ENCODE measurements around the gene MBOAT2.

MBOAT2 gene

DNA sequence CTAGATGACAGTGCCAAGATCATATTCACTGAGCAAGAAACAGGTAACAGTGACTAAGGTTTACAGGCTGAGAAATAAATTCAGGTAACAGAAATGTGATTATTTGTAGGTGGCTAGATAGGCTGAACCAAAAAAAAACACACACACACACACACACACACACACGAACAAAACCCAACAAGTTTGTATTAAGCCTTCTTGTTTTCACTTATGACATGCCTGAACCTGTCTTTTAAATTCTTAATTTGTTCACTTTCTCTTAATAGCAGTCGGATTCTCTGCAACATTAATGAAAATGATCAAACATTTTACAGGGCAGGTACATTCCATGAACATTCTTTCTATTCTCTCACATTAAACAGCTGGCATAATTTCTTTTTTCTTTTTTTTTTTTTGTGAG lies 147.3 kb downstream of the MBOAT2 start:
- POLR2A ChIA-PET: no interaction called here
- no peak for DNase-seq (ENCODE audit: extremely low spot score)
- CTCF ChIA-PET: interaction anchor here (1.1 kb wide), 1 partner anchor 12 kb away, joined by 3 read pairs; no protein-coding TSS in a partner anchor
- TF ChIP-seq, protein P1, sequence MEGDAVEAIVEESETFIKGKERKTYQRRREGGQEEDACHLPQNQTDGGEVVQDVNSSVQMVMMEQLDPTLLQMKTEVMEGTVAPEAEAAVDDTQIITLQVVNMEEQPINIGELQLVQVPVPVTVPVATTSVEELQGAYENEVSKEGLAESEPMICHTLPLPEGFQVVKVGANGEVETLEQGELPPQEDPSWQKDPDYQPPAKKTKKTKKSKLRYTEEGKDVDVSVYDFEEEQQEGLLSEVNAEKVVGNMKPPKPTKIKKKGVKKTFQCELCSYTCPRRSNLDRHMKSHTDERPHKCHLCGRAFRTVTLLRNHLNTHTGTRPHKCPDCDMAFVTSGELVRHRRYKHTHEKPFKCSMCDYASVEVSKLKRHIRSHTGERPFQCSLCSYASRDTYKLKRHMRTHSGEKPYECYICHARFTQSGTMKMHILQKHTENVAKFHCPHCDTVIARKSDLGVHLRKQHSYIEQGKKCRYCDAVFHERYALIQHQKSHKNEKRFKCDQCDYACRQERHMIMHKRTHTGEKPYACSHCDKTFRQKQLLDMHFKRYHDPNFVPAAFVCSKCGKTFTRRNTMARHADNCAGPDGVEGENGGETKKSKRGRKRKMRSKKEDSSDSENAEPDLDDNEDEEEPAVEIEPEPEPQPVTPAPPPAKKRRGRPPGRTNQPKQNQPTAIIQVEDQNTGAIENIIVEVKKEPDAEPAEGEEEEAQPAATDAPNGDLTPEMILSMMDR (IDR thresholded peaks at IDR 0.05; ENCODE audit: control extremely low read depth, extremely low read depth, low read depth, missing control alignments): no peak

DNA sequence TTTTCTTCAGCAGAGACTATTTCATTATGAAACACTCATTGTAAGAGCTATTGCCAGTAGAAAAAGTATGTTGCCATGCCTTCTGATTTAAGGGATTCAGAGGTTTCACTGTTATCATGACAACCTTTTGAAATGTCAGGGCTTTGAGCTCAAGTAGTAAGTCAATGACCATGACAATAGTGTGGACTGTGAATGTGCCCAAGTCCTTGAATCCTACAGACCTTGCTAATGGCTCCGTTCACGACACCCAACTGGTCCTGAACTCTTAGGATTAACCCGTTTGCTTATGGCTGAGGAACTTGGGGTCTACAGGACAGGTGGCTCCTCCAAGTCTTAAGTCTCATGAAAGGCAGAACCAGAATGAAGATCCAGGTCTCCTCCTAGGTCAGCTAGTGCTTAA lies 148.5 kb downstream of the MBOAT2 start:
- no peak for DNase-seq (ENCODE audit: extremely low spot score)
- ChIA-PET CTCF (interaction anchor here (0.7 to 1.4 kb wide), 4 partner anchors 9 to 51 kb away, joined by 3 to 4 read pairs (median 3); no protein-coding TSS in a partner anchor), POLR2A (no interaction called here)
- TF ChIP-seq, protein P1 (IDR thresholded peaks at IDR 0.05; ENCODE audit: control extremely low read depth, extremely low read depth, low read depth, missing control alignments): no peak

DNA sequence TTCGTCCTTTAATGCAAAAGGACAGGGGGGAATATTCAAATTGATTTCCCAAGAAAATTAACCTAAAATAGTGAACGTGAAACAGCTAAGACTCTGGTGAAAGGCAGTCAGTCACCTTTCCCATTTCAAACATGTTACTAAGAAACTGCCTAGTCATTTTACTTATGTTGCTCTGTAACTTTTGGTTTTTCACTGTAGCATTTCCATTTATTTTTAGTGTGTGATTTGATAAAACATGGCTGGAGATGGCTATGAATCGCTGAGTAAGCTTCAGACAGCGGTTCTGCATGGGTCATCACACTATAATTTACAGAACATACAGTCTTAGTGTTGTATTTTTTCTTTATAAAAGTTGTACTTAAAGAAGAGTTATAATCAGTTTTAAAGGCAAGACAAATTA lies 150.1 kb downstream of the MBOAT2 start:
- POLR2A ChIA-PET: no interaction called here
- no peak for DNase-seq (ENCODE audit: extremely low spot score)
- CTCF ChIA-PET: no interaction called here

DNA sequence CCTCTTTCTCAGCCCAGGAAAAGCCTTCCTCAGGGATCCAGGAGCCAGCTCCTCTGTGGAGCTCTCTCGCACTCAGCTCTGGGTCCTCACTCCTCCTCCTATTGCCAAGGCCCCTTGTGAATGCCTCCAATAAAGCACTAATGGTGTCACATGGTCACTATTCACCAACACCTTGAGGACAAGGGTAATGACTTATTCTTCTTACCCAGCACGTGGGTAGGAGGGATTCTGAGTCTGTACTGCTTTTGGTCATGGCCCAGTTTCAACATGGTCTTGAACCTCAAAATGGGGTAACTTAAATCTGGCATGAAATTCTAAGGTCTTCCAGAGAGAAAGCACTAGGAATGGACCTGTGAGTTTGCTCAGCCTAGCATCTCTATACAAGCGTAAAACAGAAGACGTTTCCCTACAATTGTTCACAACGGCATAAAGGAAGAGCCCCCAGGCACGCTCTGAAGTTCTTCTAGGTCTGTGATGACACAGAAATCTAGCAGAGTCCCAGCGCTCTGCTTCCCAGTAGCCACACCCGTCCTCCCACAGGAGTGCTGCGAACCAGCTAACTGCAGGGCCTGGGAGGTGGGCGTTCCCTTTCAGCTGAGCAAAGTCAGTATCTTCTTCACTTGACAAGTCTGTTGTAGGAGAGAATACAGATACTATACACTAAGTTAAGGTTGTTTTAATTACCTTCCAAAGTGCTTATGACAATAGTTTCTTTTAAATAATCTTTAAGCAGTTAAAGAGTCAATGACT lies 151.5 kb downstream of the MBOAT2 start:
- POLR2A ChIA-PET: no interaction called here
- TF ChIP-seq, protein P1 (IDR thresholded peaks at IDR 0.05; ENCODE audit: control extremely low read depth, extremely low read depth, low read depth, missing control alignments): no peak
- CTCF ChIA-PET: no interaction called here
- no peak for DNase-seq (ENCODE audit: extremely low spot score)

More for the DNA sequence above, 150.1 kb downstream of the MBOAT2 start:
- TF ChIP-seq, protein P1 (IDR thresholded peaks at IDR 0.05; ENCODE audit: control extremely low read depth, extremely low read depth, low read depth, missing control alignments): no peak

DNA sequence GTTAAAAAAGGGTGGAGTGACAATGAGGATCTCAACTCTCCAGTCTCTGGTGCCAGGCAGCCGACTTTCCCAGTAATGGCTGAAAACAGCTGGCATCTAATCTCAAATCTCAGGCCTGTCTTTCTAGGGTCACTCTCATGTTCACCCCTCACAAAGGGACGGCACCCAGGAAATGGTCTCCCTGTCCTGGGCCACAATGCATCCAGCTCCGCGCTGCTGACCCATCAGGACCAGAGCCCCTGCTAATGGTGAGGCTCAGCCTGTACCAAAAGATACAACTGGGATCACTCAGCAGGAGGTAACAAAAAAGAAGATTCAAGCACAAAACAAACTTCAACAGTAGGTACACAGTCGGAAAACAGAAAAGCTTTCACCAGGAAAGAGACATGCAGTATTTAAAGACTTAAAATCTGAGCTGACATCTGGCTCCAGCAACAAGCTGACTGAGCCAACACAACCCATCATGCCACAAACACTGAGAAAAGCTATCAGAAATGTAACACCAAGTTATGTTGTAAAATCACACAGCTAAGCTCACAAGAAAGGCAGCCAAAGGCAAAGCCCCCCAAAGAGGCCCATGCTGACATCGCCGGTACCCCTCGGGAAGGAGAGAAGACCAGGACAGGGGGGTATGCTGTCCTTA lies 152.5 kb downstream of the MBOAT2 start:
- POLR2A ChIA-PET: no interaction called here
- CTCF ChIA-PET: no interaction called here
- TF ChIP-seq, protein P1 (IDR thresholded peaks at IDR 0.05; ENCODE audit: control extremely low read depth, extremely low read depth, low read depth, missing control alignments): no peak
- DNase-seq (ENCODE audit: extremely low spot score): no peak

DNA sequence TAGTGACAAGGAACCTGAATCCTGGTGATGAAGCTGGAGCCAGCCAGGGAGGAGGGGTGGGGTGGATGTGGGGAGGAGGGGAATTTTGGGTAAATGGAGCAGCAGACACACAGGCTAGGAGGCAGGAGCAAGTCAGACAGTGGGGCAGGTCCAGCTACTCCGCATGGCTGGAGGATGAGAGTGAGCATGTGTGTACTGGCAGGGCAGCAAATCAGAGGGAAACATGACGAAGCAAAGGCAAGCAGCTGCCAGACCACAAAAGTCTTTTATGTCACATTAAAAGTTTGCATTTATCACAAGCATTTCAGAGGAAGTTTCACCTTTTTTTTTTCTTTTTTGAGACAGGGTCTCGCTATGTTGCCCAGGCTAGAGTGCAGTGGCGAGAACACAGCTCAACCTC lies 154.2 kb downstream of the MBOAT2 start:
- CTCF ChIA-PET: interaction anchor here (1.0 to 1.7 kb wide), 3 partner anchors 20 to 32 kb away, joined by 3 to 7 read pairs (median 4); no protein-coding TSS in a partner anchor
- POLR2A ChIA-PET: no interaction called here
- TF ChIP-seq, protein P1 (IDR thresholded peaks at IDR 0.05; ENCODE audit: control extremely low read depth, extremely low read depth, low read depth, missing control alignments): no peak
- DNase-seq (ENCODE audit: extremely low spot score): no peak

All from GM10248 (cell line).